Measurements from ENCODE around the gene ADAMTS2.

DNA sequence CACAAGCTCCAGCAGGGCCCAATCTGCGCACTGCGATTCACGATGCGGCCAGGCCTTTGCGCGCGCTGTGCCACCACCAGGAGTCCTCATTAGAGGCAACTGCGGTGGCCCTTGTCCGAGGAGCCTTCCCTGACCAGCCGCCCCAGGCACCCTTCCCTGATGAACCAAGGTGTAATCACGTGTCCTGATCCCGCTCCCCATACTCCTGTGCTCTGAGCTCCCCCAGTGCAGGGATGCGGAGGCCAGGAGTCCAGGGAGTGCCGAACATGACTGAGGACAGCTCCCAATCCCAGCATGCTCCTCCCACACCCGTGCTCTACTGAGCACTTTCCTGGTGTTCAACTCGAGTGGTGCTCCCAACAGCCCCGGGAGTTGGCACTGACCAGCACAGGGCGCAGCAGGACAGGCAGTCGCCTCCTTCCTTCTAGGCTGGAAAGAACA lies 150.3 kb downstream of the ADAMTS2 start:
- TF ChIP-seq, protein P1, sequence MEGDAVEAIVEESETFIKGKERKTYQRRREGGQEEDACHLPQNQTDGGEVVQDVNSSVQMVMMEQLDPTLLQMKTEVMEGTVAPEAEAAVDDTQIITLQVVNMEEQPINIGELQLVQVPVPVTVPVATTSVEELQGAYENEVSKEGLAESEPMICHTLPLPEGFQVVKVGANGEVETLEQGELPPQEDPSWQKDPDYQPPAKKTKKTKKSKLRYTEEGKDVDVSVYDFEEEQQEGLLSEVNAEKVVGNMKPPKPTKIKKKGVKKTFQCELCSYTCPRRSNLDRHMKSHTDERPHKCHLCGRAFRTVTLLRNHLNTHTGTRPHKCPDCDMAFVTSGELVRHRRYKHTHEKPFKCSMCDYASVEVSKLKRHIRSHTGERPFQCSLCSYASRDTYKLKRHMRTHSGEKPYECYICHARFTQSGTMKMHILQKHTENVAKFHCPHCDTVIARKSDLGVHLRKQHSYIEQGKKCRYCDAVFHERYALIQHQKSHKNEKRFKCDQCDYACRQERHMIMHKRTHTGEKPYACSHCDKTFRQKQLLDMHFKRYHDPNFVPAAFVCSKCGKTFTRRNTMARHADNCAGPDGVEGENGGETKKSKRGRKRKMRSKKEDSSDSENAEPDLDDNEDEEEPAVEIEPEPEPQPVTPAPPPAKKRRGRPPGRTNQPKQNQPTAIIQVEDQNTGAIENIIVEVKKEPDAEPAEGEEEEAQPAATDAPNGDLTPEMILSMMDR (IDR thresholded peaks at IDR 0.05): no peak
- no peak for TF ChIP-seq EZH2 (IDR thresholded peaks at IDR 0.05)
- TF ChIP-seq EZH2phosphoT487 (IDR thresholded peaks at IDR 0.05): no peak

Data from neural progenitor cell (in vitro differentiated cells).